Measurements from ENCODE around the gene PAQR5. TPM values are rescaled to one million over a fixed set of nuclear protein-coding genes. Genes with fewer than 3 reads are reported as not detected.

Gene PAQR5
- total and polyA plus RNA-seq, 7 donors, result 0.36 to 19.7 (median 10.2) TPM; not detected in 2

GRCh38 chr15:69343133-69343532, 44.4 kb downstream of the PAQR5 start:
- intact Hi-C loops (cut with DNase I), result no loop called here
- H3K9me3 ChIP-seq, result no peaks in the 10 kb centered on the region
- no peak overlapping the region for H3K4me3 ChIP-seq
- 35 to 57% methylated on average over 2 of the region's 2 CpGs for WGBS, 2 donors
- H3K4me1 ChIP-seq, result no peaks in the 10 kb centered on the region
- no peak for DNase-seq
- no peak overlapping the region for H3K27ac ChIP-seq
- H3K27me3 ChIP-seq, result no peaks in the 10 kb centered on the region
- no peaks in the 10 kb centered on the region for H3K36me3 ChIP-seq
- TF ChIP-seq POLR2AphosphoS5 (IDR thresholded peaks at IDR 0.05), result no peak
- no peak for TF ChIP-seq POLR2A (IDR thresholded peaks at IDR 0.05)
- no peak for TF ChIP-seq CTCF (IDR thresholded peaks at IDR 0.05)
- no peak for TF ChIP-seq EP300 (IDR thresholded peaks at IDR 0.05)

GRCh38 chr15:69344238-69344637, 45.5 kb downstream of the PAQR5 start:
- Histone ChIP-seq H3K27ac (no peak overlapping the region), H3K27me3 (no peaks in the 10 kb centered on the region), H3K4me3 (no peak overlapping the region), H3K4me1 (no peaks in the 10 kb centered on the region), H3K9me3 (no peaks in the 10 kb centered on the region), H3K36me3 (no peaks in the 10 kb centered on the region)
- intact Hi-C loops (cut with DNase I), result no loop called here
- no peak for DNase-seq
- no peak for TF ChIP-seq POLR2AphosphoS5 (IDR thresholded peaks at IDR 0.05)
- TF ChIP-seq CTCF (IDR thresholded peaks at IDR 0.05), result no peak
- TF ChIP-seq POLR2A (IDR thresholded peaks at IDR 0.05), result no peak
- no peak for TF ChIP-seq EP300 (IDR thresholded peaks at IDR 0.05)
- 89 to 91% methylated on average over 2 of the region's 2 CpGs for WGBS, 2 donors

- Histone ChIP-seq H3K36me3 (no peaks in the 10 kb centered on the region), H3K9me3 (no peaks in the 10 kb centered on the region), H3K4me1 (no peaks in the 10 kb centered on the region), H3K27ac (no peak overlapping the region), H3K4me3 (no peak overlapping the region), H3K27me3 (no peaks in the 10 kb centered on the region)
- intact Hi-C loops (cut with DNase I), result no loop called here
- no peak for TF ChIP-seq EP300 (IDR thresholded peaks at IDR 0.05)
- TF ChIP-seq POLR2A (IDR thresholded peaks at IDR 0.05), result no peak
- no peak for TF ChIP-seq POLR2AphosphoS5 (IDR thresholded peaks at IDR 0.05)
- no peak for DNase-seq
- 91 to 94% methylated on average over 5 of the region's 5 CpGs for WGBS, 2 donors
Measured at GRCh38 chr15:69346112-69346511, 47.4 kb downstream of the PAQR5 start.

GRCh38 chr15:69351333-69351732, 52.6 kb downstream of the PAQR5 start:
- no peaks in the 10 kb centered on the region for H3K4me1 ChIP-seq
- intact Hi-C loops (cut with DNase I), result no loop called here
- H3K27me3 ChIP-seq, result no peaks in the 10 kb centered on the region
- H3K36me3 ChIP-seq, result no peaks in the 10 kb centered on the region
- no peak overlapping the region for H3K4me3 ChIP-seq
- no peak overlapping the region for H3K27ac ChIP-seq
- 90 to 95% methylated on average over 4 of the region's 4 CpGs for WGBS, 2 donors
- H3K9me3 ChIP-seq, result no peaks in the 10 kb centered on the region
- no peak for TF ChIP-seq EP300 (IDR thresholded peaks at IDR 0.05)
- TF ChIP-seq POLR2A (IDR thresholded peaks at IDR 0.05), result no peak
- no peak for TF ChIP-seq CTCF (IDR thresholded peaks at IDR 0.05)
- no peak for TF ChIP-seq POLR2AphosphoS5 (IDR thresholded peaks at IDR 0.05)
- DNase-seq, result no peak

GRCh38 chr15:69351884-69352283, 53.2 kb downstream of the PAQR5 start:
- H3K36me3 ChIP-seq, result no peaks in the 10 kb centered on the region
- TF ChIP-seq POLR2AphosphoS5 (IDR thresholded peaks at IDR 0.05) (no peak), POLR2A (IDR thresholded peaks at IDR 0.05) (no peak), CTCF (IDR thresholded peaks at IDR 0.05) (no peak), EP300 (IDR thresholded peaks at IDR 0.05) (no peak)

More at GRCh38 chr15:69351884-69352283, 53.2 kb downstream of the PAQR5 start:
- DNase-seq, result no peak
- intact Hi-C loops (cut with DNase I), result no loop called here
- no peaks in the 10 kb centered on the region for H3K9me3 ChIP-seq
- WGBS, 2 donors, result 94 to 96% methylated on average over 2 of the region's 2 CpGs
- no peaks in the 10 kb centered on the region for H3K27me3 ChIP-seq
- H3K27ac ChIP-seq, result no peak overlapping the region
- no peak overlapping the region for H3K4me3 ChIP-seq
- no peaks in the 10 kb centered on the region for H3K4me1 ChIP-seq

Measured in sigmoid colon (tissue), 7 donors.